ENCODE measurements around the gene MRPS18A. TPM values are rescaled to one million over a fixed set of nuclear protein-coding genes. Genes with fewer than 3 reads are reported as not detected.

MRPS18A gene
- total and polyA plus RNA-seq, 9 donors: 21.9 to 45.0 (median 29.8) TPM

DNA sequence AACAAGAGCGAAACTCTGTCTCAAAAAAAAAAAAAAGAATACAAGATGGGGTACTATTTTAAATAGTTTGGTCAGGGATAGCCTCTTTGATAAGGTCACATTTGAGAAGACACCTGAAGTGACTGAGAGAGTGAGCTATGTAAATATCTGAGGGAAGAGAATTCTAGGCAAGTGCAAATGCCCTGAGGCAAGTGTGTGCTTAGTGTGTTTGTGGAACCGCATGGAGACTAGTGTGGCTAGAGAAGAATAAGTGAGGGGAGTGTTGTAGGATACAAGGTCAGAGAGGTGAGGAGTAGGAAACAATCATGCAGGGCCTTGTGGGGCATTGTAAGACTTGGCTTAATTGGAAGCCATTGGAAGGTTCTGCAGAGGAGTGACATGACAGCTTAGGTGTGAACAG, 39.3 kb downstream of the MRPS18A start:
- no peak overlapping the region for H3K4me3 ChIP-seq
- H3K27me3 ChIP-seq: no peaks in the 10 kb centered on the region
- H3K9me3 ChIP-seq: no peaks in the 10 kb centered on the region
- 96 to 98% (median 97%) methylated on average over 2 of the region's 2 CpGs for WGBS, 3 donors
- no peaks in the 10 kb centered on the region for H3K36me3 ChIP-seq
- H3K4me1 ChIP-seq (ENCODE audit: insufficient read depth): peaks cover 3% of the 10 kb centered on the region
- H3K27ac ChIP-seq: no peak overlapping the region
- no peak for TF ChIP-seq CTCF (IDR thresholded peaks at IDR 0.05)
- intact Hi-C loops (cut with DNase I): no loop called here
- no peak for DNase-seq

DNA sequence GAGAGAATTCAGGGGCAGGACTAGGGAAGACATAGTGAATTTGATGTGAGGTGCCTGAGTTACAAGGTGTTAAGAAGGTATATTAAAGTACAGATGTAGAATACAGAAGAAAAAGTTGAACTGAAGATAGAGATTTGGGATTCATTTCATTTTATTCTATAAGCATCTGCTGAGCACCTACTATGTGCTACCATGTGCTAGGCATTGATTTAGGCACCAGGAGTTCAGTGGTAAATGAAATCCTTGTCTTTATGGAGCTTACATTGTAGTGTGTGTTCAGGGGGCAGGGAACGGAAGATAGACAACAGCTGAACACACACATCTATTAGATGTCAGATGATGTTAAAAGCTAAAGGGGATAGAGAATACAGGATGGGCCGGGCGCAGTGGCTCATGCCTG, 40.0 kb downstream of the MRPS18A start:
- Histone ChIP-seq H3K27ac (no peak overlapping the region), H3K4me3 (no peak overlapping the region), H3K4me1 (ENCODE audit: insufficient read depth) (peaks cover 3% of the 10 kb centered on the region), H3K27me3 (no peaks in the 10 kb centered on the region), H3K9me3 (no peaks in the 10 kb centered on the region), H3K36me3 (no peaks in the 10 kb centered on the region)
- DNase-seq: no peak
- intact Hi-C loops (cut with DNase I): no loop called here
- TF ChIP-seq EP300 (IDR thresholded peaks at IDR 0.05): no peak
- no peak for TF ChIP-seq POLR2A (IDR thresholded peaks at IDR 0.05)
- no peak for TF ChIP-seq CTCF (IDR thresholded peaks at IDR 0.05)
- WGBS, 3 donors: 92 to 99% (median 96%) methylated on average over 3 of the region's 3 CpGs

DNA sequence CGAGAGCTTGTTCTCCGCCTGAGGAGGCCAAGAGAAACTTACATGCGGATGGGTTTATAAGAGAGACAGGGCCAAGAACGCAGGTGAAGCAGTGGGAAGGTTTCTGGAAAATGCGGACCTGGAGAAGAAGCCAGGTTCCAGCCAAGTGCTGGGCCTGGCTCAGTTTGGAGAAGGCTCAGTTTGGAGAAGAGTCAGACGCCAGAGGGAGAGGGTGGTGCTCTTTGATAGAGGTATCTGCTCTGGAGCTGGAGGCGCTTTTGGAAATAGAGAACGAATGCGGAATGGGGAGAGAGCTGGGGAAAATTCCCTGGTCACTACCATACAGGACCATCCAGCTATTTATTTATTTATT, 42.0 kb downstream of the MRPS18A start:
- Histone ChIP-seq H3K9me3 (no peaks in the 10 kb centered on the region), H3K27ac (no peak overlapping the region), H3K36me3 (no peaks in the 10 kb centered on the region), H3K4me3 (peak overlapping the region; percentile 42), H3K4me1 (ENCODE audit: insufficient read depth) (peaks cover 3% of the 10 kb centered on the region), H3K27me3 (no peaks in the 10 kb centered on the region)
- 7 to 14% (median 8%) methylated on average over 9 of the region's 9 CpGs for WGBS, 3 donors
- no peak for DNase-seq
- intact Hi-C loops (cut with DNase I): no loop called here
- no peak for TF ChIP-seq CTCF (IDR thresholded peaks at IDR 0.05)
- no peak for TF ChIP-seq EP300 (IDR thresholded peaks at IDR 0.05)
- no peak for TF ChIP-seq POLR2A (IDR thresholded peaks at IDR 0.05)

DNA sequence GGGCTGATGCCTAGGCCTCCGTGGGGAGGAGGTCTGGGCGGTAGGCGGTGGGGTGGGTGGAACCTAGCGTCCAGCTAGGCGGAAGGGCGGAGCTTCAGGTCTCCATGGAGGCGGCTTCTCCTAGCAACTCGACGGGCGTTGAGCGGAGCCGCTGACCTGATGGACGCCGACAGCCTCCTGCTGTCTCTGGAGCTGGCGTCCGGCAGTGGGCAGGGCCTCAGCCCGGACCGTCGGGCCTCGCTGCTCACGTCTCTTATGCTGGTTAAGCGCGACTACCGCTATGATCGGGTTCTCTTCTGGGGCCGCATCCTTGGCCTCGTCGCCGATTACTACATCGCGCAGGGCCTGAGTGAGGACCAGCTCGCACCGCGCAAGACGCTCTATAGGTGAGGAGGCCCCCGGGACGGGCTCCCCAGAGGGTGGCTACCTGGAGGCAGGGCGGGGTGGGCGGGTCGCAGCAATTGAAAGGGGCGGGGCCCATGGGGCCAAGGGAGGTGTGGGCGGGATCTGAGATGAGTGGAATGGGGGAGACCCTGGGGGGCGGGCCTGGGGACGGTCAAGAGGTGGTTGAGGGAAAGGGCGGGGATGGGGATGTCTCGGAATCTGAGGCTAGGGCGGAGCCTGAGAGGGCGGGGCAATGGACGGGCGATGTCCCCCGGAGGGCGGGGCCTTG, 42.5 kb downstream of the MRPS18A start, which contains the start of gene RSPH9:
Gene RSPH9 (plus strand): TSS at position 97 of the 673 bp plus-strand sequence. CDS start 63 bp downstream, at position 160.
- DNase-seq: peak; percentile 51 to 71 (median 64)
- TF ChIP-seq CTCF (IDR thresholded peaks at IDR 0.05) (no peak), EP300 (IDR thresholded peaks at IDR 0.05) (no peak), POLR2A (IDR thresholded peaks at IDR 0.05) (no peak)
- peak within 1 kb of the TSS; percentile 42 for H3K4me3 ChIP-seq
- intact Hi-C loops (cut with DNase I): no loop called here
- no peaks in the 10 kb centered on the region for H3K36me3 ChIP-seq
- no peaks in the 10 kb centered on the region for H3K9me3 ChIP-seq
- no peak within 1 kb of the TSS for H3K27ac ChIP-seq
- 1 to 3% (median 2%) methylated on average over 25 to 52 of the region's 52 CpGs for WGBS, 3 donors
- no peaks in the 10 kb centered on the region for H3K27me3 ChIP-seq
- peaks cover 3% of the 10 kb centered on the region for H3K4me1 ChIP-seq (ENCODE audit: insufficient read depth)
